ENCODE data around the gene UBR4. TPM values are rescaled to one million over a fixed set of nuclear protein-coding genes. Genes with fewer than 3 reads are reported as not detected.
"Not testable (repeated sequence)": the region's sequence is repeated elsewhere in the genome, so short reads cannot be mapped to it uniquely, and the experiment has no call there.

Gene UBR4
- polyA plus RNA-seq (ENCODE audit: insufficient read length in 3 of 3) = 100 to 1,000 TPM; 111 to 114 (median 111) TPM

GRCh38 chr1:19209990-19210771, at the start of gene UBR4:
TSS of gene UBR4 (minus strand) at chr1:19210266. CDS start at chr1:19210248, 18 bp downstream.
- peak; percentile 88 to 92 (median 90) for DNase-seq (ENCODE audit: low read depth in 3 of 3, low spot score in 2 of 3)

GRCh38 chr1:19258353-19258752, 48.3 kb upstream of the UBR4 start:
- no peak for DNase-seq (ENCODE audit: low read depth in 3 of 3, low spot score in 2 of 3)

- no peak for DNase-seq (ENCODE audit: low read depth in 3 of 3, low spot score in 2 of 3)
Observed at GRCh38 chr1:19257178-19257914, 47.3 kb upstream of the UBR4 start.

GRCh38 chr1:19256301-19256700, 46.2 kb upstream of the UBR4 start:
- DNase-seq (ENCODE audit: low read depth in 3 of 3, low spot score in 2 of 3) = not testable (repeated sequence)

- no peak for DNase-seq (ENCODE audit: low read depth in 3 of 3, low spot score in 2 of 3)
Observed at GRCh38 chr1:19255288-19255687, 45.2 kb upstream of the UBR4 start.

- DNase-seq (ENCODE audit: low read depth in 3 of 3, low spot score in 2 of 3) = no peak
Observed at GRCh38 chr1:19254416-19254815, 44.4 kb upstream of the UBR4 start.

GRCh38 chr1:19251305-19252196, 41.5 kb upstream of the UBR4 start, which contains the start of the genes EMC1 and MRTO4:
TSS of gene EMC1 (minus strand) at chr1:19251524. CDS start at chr1:19251509, 15 bp downstream.
TSS of gene MRTO4 (plus strand) at chr1:19251805. CDS start at chr1:19251836, 31 bp downstream.
- peak; percentile 66 to 75 (median 74) for DNase-seq (ENCODE audit: low read depth in 3 of 3, low spot score in 2 of 3)

- no peak for DNase-seq (ENCODE audit: low read depth in 3 of 3, low spot score in 2 of 3)
Observed at GRCh38 chr1:19250629-19251304, 40.7 kb upstream of the UBR4 start.

- DNase-seq (ENCODE audit: low read depth in 3 of 3, low spot score in 2 of 3) = no peak
Observed at GRCh38 chr1:19240673-19241538, 30.8 kb upstream of the UBR4 start.

- DNase-seq (ENCODE audit: low read depth in 3 of 3, low spot score in 2 of 3) = no peak
Observed at GRCh38 chr1:19239876-19240275, 29.8 kb upstream of the UBR4 start.

- DNase-seq (ENCODE audit: low read depth in 3 of 3, low spot score in 2 of 3) = no peak
Observed at GRCh38 chr1:19234224-19234623, 24.2 kb upstream of the UBR4 start.

GRCh38 chr1:19232524-19232846, 22.4 kb upstream of the UBR4 start:
- no peak for DNase-seq (ENCODE audit: low read depth in 3 of 3, low spot score in 2 of 3)

- DNase-seq (ENCODE audit: low read depth in 3 of 3, low spot score in 2 of 3) = not testable (repeated sequence)
Observed at GRCh38 chr1:19231736-19232523, 21.9 kb upstream of the UBR4 start.

- DNase-seq (ENCODE audit: low read depth in 3 of 3, low spot score in 2 of 3) = no peak
Observed at GRCh38 chr1:19229828-19230325, 19.8 kb upstream of the UBR4 start.

GRCh38 chr1:19229229-19229628, 19.2 kb upstream of the UBR4 start:
- no peak for DNase-seq (ENCODE audit: low read depth in 3 of 3, low spot score in 2 of 3)

GRCh38 chr1:19222979-19223824, 13.1 kb upstream of the UBR4 start:
- no peak for DNase-seq (ENCODE audit: low read depth in 3 of 3, low spot score in 2 of 3)

- no peak for DNase-seq (ENCODE audit: low read depth in 3 of 3, low spot score in 2 of 3)
Observed at GRCh38 chr1:19222573-19222972, 12.5 kb upstream of the UBR4 start.

All from right renal cortex interstitium (tissue), 3 donors.